HG02642 (cell line): ENCODE data around the gene C1QTNF9B.

Source experiments
- ATAC-seq: cut with Tn5 transposase; IDR thresholded peaks from one replicate; pipeline ENCODE4 v1.9.1; 2021; ENCODE audit warnings: mild to moderate bottlenecking; ENCODE audit not compliant: unreplicated experiment, poor library complexity

C1QTNF9B gene

DNA sequence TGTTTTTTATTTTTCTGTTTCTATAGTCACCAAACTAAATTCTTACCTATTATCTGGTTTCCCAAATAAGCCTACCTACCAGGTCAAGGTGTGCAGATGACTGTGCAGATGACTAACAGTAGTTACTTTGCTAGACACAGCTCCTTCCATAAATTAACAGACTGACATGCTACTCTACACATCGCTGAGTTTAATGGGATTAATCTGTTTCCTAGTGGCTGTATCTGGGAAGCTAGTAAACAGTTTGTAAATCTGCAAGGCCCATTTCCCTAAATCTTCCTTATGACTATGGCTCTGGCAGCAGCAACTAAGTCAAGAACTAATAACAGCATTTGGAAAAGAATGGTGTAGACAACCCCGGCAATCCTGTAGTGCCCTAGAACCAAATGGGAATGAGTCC is 36.0 kb downstream of the C1QTNF9B start:
- ATAC-seq = no peak

DNA sequence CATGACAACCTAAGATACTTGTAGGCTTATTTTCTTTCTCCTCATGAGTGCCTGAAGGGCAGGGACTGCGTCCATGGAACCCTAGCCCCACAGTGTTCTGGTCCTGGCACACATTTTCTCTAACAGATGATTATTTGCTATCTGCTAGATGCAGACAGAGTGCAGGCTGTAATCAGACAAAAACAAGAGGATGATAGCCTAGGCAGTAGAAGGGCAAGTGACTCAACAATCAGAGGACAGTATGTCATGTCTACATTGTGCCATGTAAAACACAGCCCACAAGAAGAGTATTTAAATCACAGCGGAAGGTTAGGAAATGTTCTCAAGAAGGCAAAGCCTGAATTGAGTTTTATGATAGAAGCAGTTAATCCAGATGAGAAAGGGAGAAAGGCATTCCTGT is 37.4 kb downstream of the C1QTNF9B start:
- ATAC-seq = no peak

DNA sequence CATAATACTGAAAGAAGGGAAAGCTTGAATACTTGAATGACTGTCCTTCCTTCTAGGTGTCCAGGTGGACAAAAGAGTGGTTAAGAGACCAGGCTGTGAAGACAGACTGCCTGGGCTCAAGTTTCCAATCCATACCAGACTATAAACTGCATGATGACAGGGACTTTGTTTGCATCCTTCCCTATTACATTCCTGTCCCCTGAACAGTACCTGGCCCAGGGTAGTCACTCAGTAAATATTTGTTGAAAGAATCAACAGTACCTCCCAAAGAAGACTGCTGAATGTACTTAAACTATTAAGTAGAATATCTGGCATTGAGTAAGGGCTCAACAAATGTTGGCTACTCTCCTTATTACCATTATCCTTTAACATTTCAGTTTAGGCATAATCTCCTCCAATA is 37.8 kb downstream of the C1QTNF9B start:
- ATAC-seq = no peak

DNA sequence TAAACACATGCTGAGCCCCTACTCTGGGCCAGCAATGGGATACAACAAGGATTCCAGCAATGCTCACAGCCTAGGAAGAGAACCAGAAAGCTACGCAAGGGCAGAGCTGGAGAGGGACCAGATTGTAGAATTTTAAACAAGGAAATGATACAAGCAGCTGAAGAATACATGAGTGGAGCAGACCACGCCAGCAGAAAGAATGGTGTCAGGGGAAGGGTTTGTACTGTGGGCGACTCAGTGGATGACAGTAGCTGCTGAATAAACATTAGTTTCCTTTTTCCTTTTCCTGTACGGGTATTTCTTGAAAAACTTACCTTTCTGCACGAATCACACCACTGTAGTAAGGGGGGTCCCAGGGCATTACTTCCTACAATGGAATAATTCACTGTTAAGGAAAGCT is 38.8 kb downstream of the C1QTNF9B start:
- ATAC-seq = no peak

DNA sequence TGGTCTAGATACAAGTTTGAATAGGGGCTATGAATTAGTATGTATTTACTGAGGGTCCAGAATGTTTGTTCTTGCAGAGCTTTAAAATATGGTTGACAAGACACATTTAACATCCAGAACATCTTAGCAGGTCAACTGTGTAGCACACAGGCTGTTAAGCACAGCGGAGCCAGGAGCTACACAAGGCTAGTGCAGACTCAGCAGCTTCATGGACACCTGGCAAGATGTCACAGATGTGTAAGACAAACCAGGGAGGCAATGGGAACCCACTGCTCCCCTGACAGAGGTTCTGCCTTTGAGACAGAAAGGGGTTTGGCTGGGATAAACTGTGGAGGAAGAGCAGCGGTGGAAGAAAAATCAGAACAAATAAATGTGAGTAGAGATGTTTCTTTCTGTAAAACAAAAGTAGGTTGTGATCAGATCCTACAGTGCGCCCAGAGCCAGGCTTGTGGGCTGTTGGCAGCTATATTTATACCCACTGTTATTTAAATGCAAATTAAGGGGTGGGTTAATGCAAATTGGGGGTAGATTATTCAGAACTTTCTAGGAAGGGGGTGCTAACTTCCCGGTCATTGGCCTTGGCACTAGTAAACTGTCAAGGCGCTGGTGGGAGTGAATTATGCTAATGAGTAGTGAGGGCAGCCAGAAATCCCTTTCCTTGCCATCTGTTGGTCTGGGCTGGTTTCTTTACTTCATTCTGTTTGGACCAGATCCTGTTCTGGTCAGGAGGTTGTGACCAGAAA is 41.1 kb downstream of the C1QTNF9B start:
- no peak for ATAC-seq

DNA sequence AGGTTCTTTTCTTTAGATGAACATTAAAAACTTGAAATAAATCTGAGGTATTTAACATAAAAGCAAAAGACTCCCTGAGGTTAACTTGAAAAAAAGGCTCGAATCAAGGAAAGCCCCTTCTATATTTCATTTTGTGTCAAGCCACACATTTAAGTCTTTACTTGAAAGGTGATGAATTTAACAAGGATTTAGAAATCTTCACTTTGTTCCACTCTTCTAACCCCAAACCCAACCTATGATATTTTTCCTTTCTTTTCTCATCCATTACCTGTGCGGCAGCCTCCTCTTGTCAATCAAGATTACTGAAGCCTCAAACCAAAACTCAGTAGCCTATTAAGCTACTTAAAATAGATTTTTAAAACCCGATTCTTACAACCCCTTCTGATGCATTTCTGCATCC is 41.9 kb downstream of the C1QTNF9B start:
- no peak for ATAC-seq

DNA sequence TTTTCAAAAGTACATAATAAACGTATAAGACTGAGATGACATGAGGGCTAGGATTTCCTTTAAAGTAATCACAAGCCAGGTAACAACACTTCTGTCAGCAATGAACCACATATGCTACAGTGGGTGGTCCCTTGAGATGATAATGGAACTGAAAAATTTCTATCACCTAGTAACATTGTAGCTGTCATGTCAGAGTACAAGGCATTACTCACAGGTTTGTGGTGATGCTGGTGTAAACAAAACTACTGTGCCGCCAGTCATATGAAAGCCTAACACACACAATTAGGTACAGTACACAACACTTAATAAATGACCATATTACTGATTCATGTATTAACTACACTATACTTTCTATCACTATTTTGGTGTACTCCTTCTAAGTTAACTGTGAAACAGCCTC is 45.0 kb downstream of the C1QTNF9B start:
- ATAC-seq = no peak

DNA sequence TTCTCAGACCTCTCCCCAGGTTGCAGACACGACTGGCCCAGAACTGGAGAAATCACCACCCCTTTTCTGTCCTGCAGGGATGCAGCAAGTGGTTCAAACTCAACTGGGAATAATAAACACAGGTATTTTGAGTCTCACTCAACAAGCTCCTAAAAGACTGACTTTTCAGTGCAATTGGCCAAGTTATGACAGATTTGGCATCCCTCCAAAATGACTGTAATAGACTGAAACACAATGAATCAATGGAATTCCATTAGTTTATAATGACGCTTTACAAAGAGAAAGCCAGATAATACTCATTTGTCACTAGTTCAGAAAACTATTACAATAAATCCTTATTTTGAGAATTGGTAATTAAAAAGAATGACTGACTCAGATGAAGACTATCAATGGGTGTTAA is 46.2 kb downstream of the C1QTNF9B start:
- ATAC-seq = no peak

DNA sequence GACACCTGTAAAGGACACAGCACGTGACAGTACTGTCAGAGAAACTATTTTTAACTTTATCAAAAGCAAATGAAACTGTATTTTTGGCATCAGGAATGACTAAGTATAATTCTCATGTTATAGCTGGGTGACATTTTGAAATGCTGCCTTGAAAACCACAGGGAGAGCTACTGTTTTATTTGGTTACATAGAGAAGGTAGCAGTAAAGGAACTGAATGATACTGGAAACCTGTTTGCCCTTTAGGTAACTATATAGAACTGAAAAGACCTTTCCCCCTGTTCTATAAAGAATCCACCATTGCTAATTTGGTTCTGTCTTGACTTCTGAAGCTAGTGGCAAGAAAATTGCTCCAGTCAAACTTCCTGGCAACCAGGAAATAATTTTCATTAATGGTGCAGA is 47.2 kb downstream of the C1QTNF9B start:
- no peak for ATAC-seq

DNA sequence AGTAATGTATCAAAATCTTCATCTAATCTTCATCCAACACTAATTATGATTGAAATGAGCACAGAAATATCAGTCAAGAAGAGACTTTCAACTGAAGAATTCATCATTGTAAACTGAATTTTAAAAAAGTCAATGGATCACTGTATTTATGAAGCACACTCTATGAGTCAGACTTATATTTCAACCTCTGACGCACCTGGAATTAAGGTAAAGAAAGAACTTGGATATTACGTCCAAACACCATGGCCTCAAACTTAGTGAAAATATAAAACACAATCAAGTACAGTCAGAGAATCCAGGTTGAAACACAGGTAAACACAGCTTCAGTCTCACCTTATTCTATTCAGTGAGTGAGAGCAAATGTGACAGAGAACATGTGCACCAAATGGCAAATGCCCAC is 47.6 kb downstream of the C1QTNF9B start:
- ATAC-seq = no peak

DNA sequence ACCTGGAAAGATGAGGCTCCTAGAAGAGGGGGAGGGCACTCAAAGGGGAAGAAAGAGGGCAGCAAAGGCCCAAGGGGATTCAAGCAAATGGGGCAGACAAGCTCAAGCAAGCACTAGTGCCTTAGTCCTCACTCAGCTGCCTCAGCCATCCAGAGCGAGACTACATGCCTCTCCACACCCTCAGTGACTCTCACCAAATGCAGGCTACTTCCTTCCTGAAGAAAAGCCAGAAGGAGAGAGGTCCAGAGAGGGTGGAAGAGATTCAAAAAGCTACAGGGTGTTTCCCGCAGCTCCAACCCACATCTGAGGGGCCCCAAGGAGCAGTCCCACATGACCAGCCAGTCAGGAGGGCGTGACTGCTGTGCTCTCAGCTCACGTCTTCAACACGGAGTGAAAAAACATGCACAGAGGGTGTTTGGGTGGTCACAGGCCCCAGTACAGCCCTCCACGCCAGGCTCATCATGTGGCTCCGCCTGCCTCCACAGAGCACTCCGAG is 48.6 kb downstream of the C1QTNF9B start:
- ATAC-seq = no peak

DNA sequence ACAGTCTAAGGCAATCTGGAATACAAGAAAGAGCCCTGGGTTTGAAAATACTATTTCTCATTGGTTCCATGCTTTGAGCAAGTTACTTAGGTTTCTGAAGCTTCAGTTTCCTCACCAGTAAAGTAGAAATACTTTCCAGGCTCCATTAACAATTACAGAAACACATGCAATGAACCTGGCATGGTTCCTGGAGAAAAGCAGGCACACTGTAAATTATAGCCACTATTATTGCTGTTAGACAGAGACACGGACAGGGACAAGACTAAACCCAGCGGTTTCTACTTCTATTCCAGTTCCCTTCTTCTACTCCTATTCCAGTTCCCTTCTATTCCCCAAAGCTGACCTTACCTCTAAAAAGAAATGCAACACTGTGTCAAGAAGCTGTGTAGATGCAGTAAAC is 49.3 kb downstream of the C1QTNF9B start:
- ATAC-seq = no peak

DNA sequence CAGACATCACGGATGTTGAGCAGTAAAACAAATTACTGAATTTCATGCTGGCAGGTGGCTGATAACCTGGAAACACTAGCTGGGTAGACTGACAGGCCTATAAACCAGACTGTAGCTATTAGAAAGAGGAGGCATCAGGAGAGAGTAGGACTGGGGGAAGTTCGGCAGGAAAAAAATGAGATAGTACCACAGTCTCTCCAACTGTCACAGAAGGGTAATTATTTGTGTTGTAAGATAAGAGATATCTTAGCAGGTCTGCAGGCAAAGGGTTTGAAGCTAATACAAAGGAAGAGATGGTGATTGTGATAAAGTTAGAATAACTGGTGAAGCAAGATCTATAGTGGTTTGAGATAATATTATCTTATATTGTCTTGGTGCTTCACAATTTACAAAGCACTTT is 49.8 kb downstream of the C1QTNF9B start:
- ATAC-seq = no peak

DNA sequence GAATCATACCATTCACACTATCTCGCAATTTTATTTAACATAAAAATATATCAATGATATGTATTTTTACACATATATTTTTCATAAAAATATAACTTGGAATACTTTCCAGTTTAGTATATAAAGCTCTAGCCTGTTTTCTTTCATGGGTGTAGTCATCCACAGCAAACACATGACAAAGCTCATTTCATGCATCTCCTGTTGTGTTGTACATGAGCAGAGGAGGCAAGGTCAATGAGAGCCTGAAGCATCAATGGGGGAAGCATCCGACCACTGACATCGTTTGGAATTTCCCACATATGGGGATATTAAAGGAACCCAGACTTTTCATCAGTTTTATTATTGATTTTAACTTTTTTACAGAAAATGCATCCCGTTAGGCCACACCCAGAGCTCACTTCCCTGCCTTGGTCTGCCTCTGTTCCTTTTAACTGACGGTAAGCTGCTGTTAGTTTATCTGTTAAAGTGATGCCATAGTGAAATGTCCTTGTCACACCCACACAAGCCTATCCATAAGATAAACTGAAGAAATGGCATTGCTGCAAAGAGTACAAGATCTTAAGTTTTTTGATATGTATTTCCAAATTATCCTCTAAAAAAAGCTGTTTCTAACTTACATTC is 52.1 kb downstream of the C1QTNF9B start:
- ATAC-seq = no peak

DNA sequence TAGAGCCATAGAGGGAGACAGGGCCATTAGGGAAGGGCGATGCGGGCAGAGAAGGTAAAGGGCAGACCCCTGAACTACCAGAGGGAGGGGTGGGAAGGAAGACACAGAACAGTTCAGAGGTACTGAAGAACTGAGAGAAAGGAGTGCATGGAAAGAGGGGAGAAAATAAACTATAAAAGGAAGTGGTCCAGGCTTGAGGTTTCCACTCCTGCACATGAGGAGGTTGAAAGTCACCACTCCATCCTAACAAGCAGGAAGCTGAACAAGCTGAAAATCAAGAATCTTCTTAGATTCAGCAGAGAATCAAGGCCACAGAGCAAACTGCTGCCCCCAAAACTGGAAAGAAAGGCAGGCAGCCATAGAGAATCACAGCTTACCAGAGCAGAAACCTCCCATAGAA is 53.2 kb downstream of the C1QTNF9B start:
- no peak for ATAC-seq

DNA sequence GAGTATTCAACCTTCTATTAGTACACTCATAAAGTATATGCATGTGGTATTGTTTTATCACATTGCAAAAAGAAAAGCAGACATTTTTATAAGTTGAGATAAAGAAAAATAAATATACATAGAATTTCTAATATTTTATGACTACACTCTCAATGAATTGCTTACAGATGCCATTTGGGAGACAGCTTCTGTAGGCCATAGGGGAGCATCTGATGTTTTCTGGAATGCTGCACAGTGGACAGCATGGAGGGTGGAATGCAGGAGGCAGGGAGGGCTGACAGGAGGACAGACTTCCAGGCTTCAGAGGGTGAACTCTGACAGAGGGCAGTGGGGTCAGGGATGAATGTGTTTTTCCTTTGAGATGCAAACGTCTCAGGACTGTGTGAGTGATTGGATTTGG is 53.9 kb downstream of the C1QTNF9B start:
- ATAC-seq = no peak

DNA sequence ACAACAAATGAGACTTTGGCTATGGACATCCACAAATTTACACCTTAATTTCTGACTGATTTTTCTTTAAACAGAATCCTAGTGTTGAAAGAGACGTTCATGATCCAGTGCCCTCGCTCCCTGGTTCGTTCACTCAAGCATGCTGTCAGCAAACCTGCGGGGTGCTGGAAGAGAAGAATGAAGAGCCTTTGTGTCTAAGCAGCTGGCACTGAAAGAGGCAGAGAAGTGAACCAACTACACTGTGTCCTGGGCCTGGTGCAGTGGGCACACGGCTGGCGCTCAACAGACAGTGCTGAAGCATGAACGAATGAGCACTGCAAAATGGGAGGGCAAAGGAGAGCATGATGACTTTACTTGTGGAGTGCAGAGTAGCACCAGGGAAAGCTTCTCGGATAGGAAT is 54.9 kb downstream of the C1QTNF9B start:
- ATAC-seq = no peak
